GM19438 (cell line): ENCODE data around the gene SDCCAG8.

ENCODE experiments used
- ATAC-seq: cut with Tn5 transposase; IDR thresholded peaks from one replicate; pipeline ENCODE4 v1.9.1; 2021; ENCODE audit warnings: low read depth; ENCODE audit not compliant: unreplicated experiment

SDCCAG8 gene

GRCh38 chr1:243496806-243497205 lies 241.0 kb downstream of the SDCCAG8 start:
- ATAC-seq = no peak

GRCh38 chr1:243497939-243498681 lies 242.3 kb downstream of the SDCCAG8 start:
- ATAC-seq = no peak

GRCh38 chr1:243499248-243499647 lies 243.4 kb downstream of the SDCCAG8 start:
- no peak for ATAC-seq

GRCh38 chr1:243499711-243500110 lies 243.9 kb downstream of the SDCCAG8 start:
- no peak for ATAC-seq

GRCh38 chr1:243500512-243500911 lies 244.7 kb downstream of the SDCCAG8 start:
- no peak for ATAC-seq

- no peak for ATAC-seq
These were observed 245.2 kb downstream of the SDCCAG8 start for GRCh38 chr1:243501002-243501401.

GRCh38 chr1:243503155-243503554 lies 247.3 kb downstream of the SDCCAG8 start:
- ATAC-seq = no peak

GRCh38 chr1:243505986-243506689 lies 250.3 kb downstream of the SDCCAG8 start:
- peak; percentile 48 for ATAC-seq

GRCh38 chr1:243507001-243507671 lies 251.3 kb downstream of the SDCCAG8 start:
- no peak for ATAC-seq

- peak; percentile 7 for ATAC-seq
These were observed 251.9 kb downstream of the SDCCAG8 start for GRCh38 chr1:243507672-243508302.

- peak; percentile 76 for ATAC-seq
These were observed 252.5 kb downstream of the SDCCAG8 start for GRCh38 chr1:243508303-243508713.

GRCh38 chr1:243508943-243509342 lies 253.1 kb downstream of the SDCCAG8 start:
- no peak for ATAC-seq

GRCh38 chr1:243510928-243511327 lies 255.1 kb downstream of the SDCCAG8 start:
- no peak for ATAC-seq

- no peak for ATAC-seq
These were observed 258.1 kb downstream of the SDCCAG8 start for GRCh38 chr1:243513726-243514491.

GRCh38 chr1:243514927-243515326 lies 259.1 kb downstream of the SDCCAG8 start:
- ATAC-seq = no peak

- ATAC-seq = no peak
These were observed 265.0 kb downstream of the SDCCAG8 start for GRCh38 chr1:243520831-243521230.

- ATAC-seq = no peak
These were observed 267.9 kb downstream of the SDCCAG8 start for GRCh38 chr1:243523766-243524165.

- no peak for ATAC-seq
These were observed 269.2 kb downstream of the SDCCAG8 start for GRCh38 chr1:243525085-243525487.

- no peak for ATAC-seq
These were observed 270.3 kb downstream of the SDCCAG8 start for GRCh38 chr1:243526180-243526579.

GRCh38 chr1:243528459-243529121 lies 272.7 kb downstream of the SDCCAG8 start:
- ATAC-seq = no peak
